Measurements from ENCODE around the gene MRPL33.
A peak's percentile ranks its signal among the peaks of the same experiment; 100 is the strongest.
"Not testable (repeated sequence)": the region's sequence is repeated elsewhere in the genome, so short reads cannot be mapped to it uniquely, and the experiment has no call there.

MRPL33 gene

DNA sequence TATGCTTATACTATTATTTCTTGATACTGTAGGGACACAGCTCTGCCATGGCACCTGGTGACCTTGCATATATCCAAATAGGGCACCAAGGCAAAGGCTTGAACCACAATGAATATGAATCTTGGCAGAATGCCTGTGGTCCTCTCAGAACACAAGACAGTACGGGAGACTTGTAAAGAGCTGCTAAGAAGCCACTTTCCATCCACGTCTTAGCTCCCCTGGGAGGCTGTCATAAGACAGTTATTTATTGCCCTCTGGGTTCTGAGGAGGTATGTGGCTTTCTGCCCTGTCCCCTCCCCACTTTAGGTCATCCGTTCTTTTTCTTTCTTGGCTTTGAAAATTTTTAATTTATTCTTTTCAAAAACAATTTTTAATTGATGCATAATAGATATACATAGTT lies 29.8 kb upstream of the MRPL33 start:
- DNase-seq (ENCODE audit: low spot score): no peak

DNA sequence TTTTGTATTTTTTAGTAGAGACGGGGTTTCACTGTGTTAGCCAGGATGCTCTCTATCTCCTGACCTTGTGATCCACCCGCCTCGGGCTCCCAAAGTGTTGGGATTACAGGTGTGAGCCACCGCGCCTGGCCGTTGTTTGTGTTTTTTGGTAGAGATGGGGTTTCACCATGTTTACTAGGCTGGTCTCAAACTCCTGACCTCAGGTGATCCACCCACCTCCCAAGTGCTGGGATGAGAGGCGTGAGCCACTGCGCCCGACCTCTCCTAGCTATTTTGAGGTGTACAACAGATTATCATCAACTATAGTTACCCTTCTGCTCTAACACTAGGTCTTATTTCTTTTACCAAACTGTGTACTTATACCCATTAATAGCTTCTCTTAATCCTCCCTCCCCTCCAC lies 28.9 kb upstream of the MRPL33 start:
- DNase-seq (ENCODE audit: low spot score): no peak

- DNase-seq (ENCODE audit: low spot score): not testable (repeated sequence)
Measured at GRCh38 chr2:27745494-27745893, 26.0 kb upstream of the MRPL33 start.

DNA sequence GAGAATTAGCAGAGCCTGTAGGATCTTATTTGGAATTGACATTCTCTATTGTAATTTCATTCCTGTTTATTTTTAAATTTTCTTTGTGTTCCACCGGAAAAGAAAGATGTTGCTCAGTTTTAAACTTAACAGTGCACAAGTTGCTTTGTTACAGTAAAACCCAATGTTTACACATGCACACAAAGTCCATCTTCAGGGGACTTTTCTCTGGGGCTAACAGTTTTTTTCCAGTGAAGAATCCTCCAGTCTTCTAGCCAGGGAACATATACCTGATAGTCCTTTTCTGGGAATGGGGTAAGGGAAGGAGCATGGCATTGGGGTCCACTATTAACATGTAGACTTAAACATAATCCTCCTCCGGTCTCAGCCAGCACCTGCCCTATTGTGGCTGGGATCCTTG lies 25.2 kb upstream of the MRPL33 start:
- DNase-seq (ENCODE audit: low spot score): no peak

DNA sequence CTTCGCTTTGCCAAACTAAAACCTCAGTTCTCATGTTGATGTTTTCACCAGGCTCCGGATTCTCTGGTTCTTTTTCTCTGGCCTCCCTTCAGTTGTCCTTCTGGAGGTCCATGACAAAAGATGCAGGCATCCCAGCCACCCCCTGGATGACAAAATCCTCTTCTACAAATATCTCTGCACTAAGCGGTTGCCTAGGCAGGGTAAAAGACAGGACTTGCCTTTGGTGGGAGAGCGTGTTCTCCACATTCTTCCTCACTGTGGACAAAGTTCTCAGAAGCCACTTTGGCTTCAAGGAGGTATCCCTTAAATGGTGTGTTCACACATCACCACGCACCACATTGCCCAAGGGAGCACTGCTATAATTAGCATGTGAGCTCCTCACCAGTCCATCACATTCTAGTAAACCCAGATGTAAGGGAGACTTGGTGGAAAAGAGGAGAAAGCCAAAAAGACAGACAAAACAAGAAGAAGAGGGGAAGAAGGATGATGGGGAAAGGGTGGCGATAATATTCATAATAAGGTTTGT lies 23.6 kb upstream of the MRPL33 start:
- no peak for DNase-seq (ENCODE audit: low spot score)

GRCh38 chr2:27748803-27749554 lies 22.5 kb upstream of the MRPL33 start:
- not testable (repeated sequence) for DNase-seq (ENCODE audit: low spot score)

- no peak for DNase-seq (ENCODE audit: low spot score)
Measured at GRCh38 chr2:27751377-27751776, 20.1 kb upstream of the MRPL33 start.

- DNase-seq (ENCODE audit: low spot score): no peak
Measured at GRCh38 chr2:27752551-27753237, 18.8 kb upstream of the MRPL33 start.

- DNase-seq (ENCODE audit: low spot score): peak; percentile 77
Measured at GRCh38 chr2:27754138-27754588, 17.4 kb upstream of the MRPL33 start.

DNA sequence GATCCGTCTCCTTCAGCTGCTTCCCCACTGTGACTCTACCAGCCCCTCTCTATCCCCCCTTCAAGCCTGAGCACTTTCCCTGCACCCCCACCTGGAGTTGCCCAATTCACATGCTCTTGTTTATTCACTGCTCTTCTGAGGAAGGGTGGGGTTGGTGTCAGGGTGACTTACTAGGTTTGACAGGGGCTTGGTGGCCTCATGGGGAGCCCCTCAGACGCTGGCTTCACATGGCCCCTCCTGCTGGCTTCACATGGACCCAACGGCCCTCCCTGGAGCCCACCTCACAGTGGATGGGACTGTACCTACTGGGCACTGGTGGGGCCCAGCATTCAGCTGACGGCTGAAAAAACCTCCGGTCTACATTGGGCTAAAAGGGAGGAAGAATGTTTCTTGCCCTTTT lies 16.7 kb upstream of the MRPL33 start:
- no peak for DNase-seq (ENCODE audit: low spot score)

DNA sequence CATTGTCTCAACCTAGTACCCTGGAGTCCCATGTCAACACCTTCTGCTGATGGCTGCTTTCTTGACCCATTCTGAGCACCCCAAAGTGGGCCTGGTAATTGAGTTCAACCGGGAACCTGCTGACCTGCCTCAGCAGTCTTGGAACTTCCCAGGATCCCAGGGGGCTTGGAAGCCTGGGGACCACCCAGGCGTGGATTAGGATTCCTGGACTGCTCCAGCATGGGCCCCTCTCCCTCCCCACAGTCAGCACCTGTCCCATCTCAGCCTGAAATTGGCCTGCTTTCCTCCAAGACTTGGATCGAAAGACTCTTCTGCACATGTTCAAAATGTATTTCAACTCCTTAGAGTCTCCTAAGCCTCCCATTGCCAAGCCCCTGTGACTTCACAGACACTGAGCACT lies 15.4 kb upstream of the MRPL33 start:
- DNase-seq (ENCODE audit: low spot score): no peak

- DNase-seq (ENCODE audit: low spot score): no peak
Measured at GRCh38 chr2:27756544-27757498, 14.7 kb upstream of the MRPL33 start.

DNA sequence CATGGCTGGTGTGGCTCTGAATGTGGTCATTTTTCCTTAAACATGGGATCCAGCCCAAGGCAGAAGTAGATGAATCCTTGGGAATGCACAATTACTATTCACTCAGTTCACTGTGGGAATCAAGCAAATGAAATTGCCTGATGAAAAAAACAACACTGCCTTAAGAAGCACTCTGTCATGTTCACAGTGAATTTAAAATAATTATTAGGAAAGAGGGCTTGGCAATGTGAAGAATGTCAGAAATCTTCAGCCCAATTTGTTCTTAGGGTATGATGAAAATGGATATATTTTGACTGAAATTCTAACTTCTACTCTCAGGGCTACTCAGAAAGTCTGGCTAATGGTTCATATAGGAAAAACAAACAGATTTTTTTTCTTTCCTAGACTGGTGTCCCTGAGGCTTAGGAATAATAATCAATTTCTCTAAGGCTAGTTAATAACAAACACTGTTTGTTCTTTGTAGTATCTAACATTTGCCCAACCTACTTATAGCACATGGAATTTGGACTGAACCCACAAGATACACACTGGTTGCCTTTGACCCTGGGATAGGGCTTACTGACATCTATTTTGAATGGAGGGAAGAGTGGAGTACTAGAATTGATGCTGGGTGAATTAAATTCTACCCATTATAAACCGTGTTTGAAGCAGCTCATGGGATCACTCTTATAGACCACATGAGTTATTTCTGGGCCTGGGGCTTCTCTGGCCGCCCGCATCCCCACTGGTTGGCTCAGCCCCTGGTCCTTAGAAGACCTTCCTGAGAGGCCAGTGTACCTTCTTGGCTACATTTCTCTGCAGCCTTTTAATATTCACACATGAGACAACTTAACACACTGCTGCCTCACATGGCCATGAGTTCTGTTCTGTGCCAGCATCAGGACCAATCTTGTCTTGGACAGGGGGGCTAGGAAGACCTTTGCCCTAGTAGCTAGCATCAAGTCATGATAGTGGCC lies 8.3 kb upstream of the MRPL33 start:
- no peak for DNase-seq (ENCODE audit: low spot score)

GRCh38 chr2:27763907-27764267 lies 7.6 kb upstream of the MRPL33 start:
- DNase-seq (ENCODE audit: low spot score): no peak

GRCh38 chr2:27764526-27764925 lies 7.0 kb upstream of the MRPL33 start:
- DNase-seq (ENCODE audit: low spot score): not testable (repeated sequence)

DNA sequence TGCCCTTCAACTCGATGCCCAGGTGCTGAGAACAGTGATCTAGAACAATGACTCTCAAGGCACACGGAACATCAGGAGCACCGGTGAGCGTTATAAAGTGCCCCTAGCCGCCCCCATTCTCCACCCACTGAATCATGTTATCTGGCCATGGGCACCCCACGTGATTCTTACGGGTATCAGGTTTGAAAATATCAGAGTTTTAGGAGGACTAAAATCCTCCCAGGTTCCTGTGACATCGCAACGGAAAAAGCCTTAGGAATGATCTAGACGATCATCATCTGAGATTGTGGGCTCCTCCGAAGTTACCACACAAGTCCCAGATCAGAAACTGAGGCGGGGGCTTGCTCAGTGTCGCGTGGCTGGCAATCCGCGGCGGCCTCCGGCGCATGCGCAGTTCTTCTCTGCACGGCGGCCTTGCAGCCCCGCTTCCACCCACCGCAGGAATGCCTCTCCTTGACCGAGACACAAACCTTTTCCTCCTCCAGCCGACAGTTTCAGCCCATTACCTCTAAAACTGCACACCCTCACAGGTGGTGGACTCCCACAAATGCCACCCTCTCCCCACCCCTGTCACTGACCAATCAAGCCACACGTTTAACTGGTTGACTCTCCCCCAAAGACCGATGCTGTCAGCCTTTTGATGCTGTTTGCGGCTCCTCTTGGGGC lies 5.8 kb upstream of the MRPL33 start:
- DNase-seq (ENCODE audit: low spot score): no peak

- no peak for DNase-seq (ENCODE audit: low spot score)
Measured at GRCh38 chr2:27766287-27766661, 5.2 kb upstream of the MRPL33 start.

DNA sequence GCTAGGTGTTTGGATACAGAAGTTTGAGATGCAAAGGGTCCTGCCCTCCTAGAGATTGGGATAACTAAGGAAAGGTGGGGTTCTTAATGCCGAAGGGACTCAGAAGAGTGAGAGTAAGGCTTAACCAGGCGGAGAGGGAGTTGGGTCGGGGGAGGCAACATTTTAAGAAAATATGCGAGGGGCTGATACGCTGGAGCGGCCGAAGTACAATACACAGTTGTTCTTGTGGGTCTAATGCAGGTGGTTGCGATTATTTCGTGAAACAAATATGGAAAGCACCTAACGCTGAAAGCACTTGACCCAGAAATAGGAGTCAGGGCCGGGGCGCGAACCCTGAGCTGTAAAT lies 344 bp upstream of the MRPL33 start:
- DNase-seq (ENCODE audit: low spot score): peak; percentile 11

DNA sequence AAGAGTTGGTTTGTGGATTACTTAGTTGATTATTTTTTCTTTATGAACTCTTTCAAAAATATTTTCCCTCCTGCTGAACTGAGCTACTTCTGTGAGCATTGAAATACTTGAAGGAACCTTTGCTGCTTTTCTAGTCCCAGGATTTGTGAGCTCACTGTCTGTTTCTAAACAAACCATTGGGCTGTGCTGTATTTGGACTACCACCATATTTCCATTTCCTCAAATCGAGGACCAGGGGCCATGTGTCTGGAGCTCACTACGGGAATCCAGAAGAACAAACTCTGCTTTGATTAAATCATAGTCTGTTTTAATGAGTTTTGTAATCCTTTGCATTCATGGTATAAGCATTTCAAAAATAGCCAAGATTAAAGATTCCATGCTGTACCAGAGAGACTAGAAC lies 1.3 kb downstream of the MRPL33 start:
- DNase-seq (ENCODE audit: low spot score): no peak

DNA sequence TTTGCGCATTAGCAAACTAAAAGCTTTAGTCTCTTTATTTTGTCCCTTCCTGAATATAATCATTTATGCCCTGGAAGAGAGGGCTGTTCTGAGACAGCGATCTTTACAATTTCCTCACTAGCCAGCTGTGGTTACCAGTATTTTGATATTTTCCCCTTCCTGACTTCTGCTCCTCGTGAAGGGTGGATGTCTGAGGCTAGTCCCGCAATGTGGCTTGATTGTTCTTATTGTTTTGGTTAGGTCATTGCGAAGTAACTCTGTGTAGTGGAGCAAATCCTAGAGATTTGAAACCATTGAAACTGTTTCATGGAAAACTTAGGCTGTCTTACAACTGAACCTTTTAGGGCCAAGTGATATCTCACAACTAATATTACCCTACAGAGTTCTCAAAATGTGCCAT lies 2.4 kb downstream of the MRPL33 start:
- DNase-seq (ENCODE audit: low spot score): no peak

GRCh38 chr2:27776097-27776496 lies 4.6 kb downstream of the MRPL33 start:
- DNase-seq (ENCODE audit: low spot score): no peak
